Common myeloid progenitor, CD34-positive (primary cell): ENCODE data around the gene LGALS7.
"Not testable (repeated sequence)": the region's sequence is repeated elsewhere in the genome, so short reads cannot be mapped to it uniquely, and the experiment has no call there.

Source experiments
- CTCF ChIA-PET: fragments of 350-600 bp; sonication (Branson Sonifier 250); formaldehyde crosslinking; loops from one replicate; lab custom pipeline; 2021; ENCODE audit warnings: antibody characterized with exemption; lab: Charles Lee
- POLR2A ChIA-PET: fragments of 350-600 bp; sonication (Branson Sonifier 250); formaldehyde crosslinking; loops from one replicate; lab custom pipeline; 2021; ENCODE audit warnings: antibody characterized with exemption; lab: Charles Lee
- DNase-seq, 3 donors: peaks; one replicate each; pipeline versions ENCODE4 v3.0.0 to v3.0.0-alpha.2; 2013
- H3K27ac ChIP-seq, 2 experiments: 1 replicate in 1 of 2; 2 replicates in 1 of 2; pipeline ENCODE4 v1.7.0; 2013; ENCODE audit warnings: inconsistent platforms in 2 of 2, low read length in 2 of 2, mild to moderate bottlenecking in 2 of 2, low read depth in 1 of 2, moderate library complexity in 1 of 2; ENCODE audit not compliant: severe bottlenecking in 2 of 2, insufficient read depth in 1 of 2, poor library complexity in 1 of 2
- H3K27me3 ChIP-seq, 5 experiments: replicated peaks in 2 of 5; 1 replicate in 3 of 5; 2 replicates in 2 of 5; pipeline versions ENCODE4 v1.6.1 to v1.7.0; 2013; ENCODE audit warnings: low read length in 4 of 5, mild to moderate bottlenecking in 2 of 5, moderate library complexity in 2 of 5, inconsistent platforms in 1 of 5; ENCODE audit not compliant: insufficient read depth in 5 of 5, control insufficient read depth in 4 of 5
- H3K36me3 ChIP-seq, 4 experiments: 1 replicate in 2 of 4; 2 replicates in 2 of 4; pipeline versions ENCODE4 v1.6.1 to v1.7.0; 2013; ENCODE audit warnings: low read length in 3 of 4, control low read depth in 1 of 4, mild to moderate bottlenecking in 1 of 4; ENCODE audit not compliant: control insufficient read depth in 4 of 4, insufficient read depth in 4 of 4
- H3K4me1 ChIP-seq, 4 experiments: 1 replicate in 3 of 4; 2 replicates in 1 of 4; pipeline versions ENCODE4 v1.6.1 to v1.7.1; 2013; ENCODE audit warnings: low read length in 3 of 4, mild to moderate bottlenecking in 3 of 4, control low read depth in 1 of 4, inconsistent platforms in 1 of 4, moderate library complexity in 1 of 4; ENCODE audit not compliant: control insufficient read depth in 4 of 4, insufficient read depth in 4 of 4; ENCODE audit errors: control extremely low read depth in 1 of 4
- H3K4me3 ChIP-seq, 7 experiments: 1 replicate in 4 of 7; 2 replicates in 3 of 7; pipeline versions ENCODE4 v1.5.1 to v1.7.0; 2013; ENCODE audit warnings: mild to moderate bottlenecking in 7 of 7, low read length in 6 of 7, moderate library complexity in 6 of 7, inconsistent platforms in 2 of 7, low read depth in 2 of 7, control low read depth in 1 of 7; ENCODE audit not compliant: insufficient read depth in 4 of 7, control insufficient read depth in 1 of 7; ENCODE audit errors: extremely low read depth in 1 of 7
- H3K9me3 ChIP-seq, 5 experiments: 1 replicate in 4 of 5; 2 replicates in 1 of 5; pipeline versions ENCODE4 v1.6.1 to v1.7.1; 2013; ENCODE audit warnings: low read length in 4 of 5, mild to moderate bottlenecking in 2 of 5, inconsistent platforms in 1 of 5, low read depth in 1 of 5, moderate library complexity in 1 of 5; ENCODE audit not compliant: control insufficient read depth in 4 of 5, insufficient read depth in 2 of 5; ENCODE audit errors: control extremely low read depth in 1 of 5
- WGBS: methylation state at CpG from one replicate; pipeline ENCODE4 v1.1.5; 2013; ENCODE audit not compliant: insufficient coverage; 5-methylcytosine and 5-hydroxymethylcytosine counted together

The LGALS7 gene

GRCh38 chr19:38763795-38764220 lies 9.5 kb downstream of the LGALS7 start:
- CTCF ChIA-PET = no interaction called here

GRCh38 chr19:38761884-38762389 lies 11.4 kb downstream of the LGALS7 start:
- H3K4me3 ChIP-seq, H3K27ac ChIP-seq, H3K9me3 ChIP-seq, H3K4me1 ChIP-seq, POLR2A ChIA-PET, DNase-seq, H3K36me3 ChIP-seq, H3K27me3 ChIP-seq: not testable (repeated sequence)
- CTCF ChIA-PET = interaction anchor here (0.9 to 1.8 kb wide), 2 partner anchors 14 to 28 kb away, joined by 3 to 6 read pairs; no protein-coding TSS in a partner anchor
- WGBS = 91% methylated on average over 5 of the region's 9 CpGs

More at GRCh38 chr19:38763795-38764220, 9.5 kb downstream of the LGALS7 start:
- H3K27ac ChIP-seq = no peak overlapping the region
- POLR2A ChIA-PET = no interaction called here
- no peak for DNase-seq
- 93% methylated on average over 3 of the region's 3 CpGs for WGBS
- H3K4me1 ChIP-seq = no peaks in the 10 kb centered on the region
- no peaks in the 10 kb centered on the region for H3K27me3 ChIP-seq
- no peaks in the 10 kb centered on the region for H3K9me3 ChIP-seq
- H3K4me3 ChIP-seq = no peak overlapping the region
- no peaks in the 10 kb centered on the region for H3K36me3 ChIP-seq

- not testable (repeated sequence) for DNase-seq
- no CpG with 5 or more reads among the region's 6 CpGs for WGBS
These were observed 12.4 kb downstream of the LGALS7 start for GRCh38 chr19:38760805-38761517.

GRCh38 chr19:38759590-38760003 lies 13.7 kb downstream of the LGALS7 start:
- DNase-seq = no peak
- 84% methylated on average over 8 of the region's 10 CpGs for WGBS
- Histone ChIP-seq H3K9me3 (peaks cover 0 to 4% (median 0%) of the 10 kb centered on the region in 5 experiments), H3K27me3 (no peaks in the 10 kb centered on the region), H3K4me1 (no peaks in the 10 kb centered on the region), H3K4me3 (no peak overlapping the region), H3K27ac (no peak overlapping the region), H3K36me3 (no peaks in the 10 kb centered on the region)
- CTCF ChIA-PET = no interaction called here
- POLR2A ChIA-PET = no interaction called here

More at GRCh38 chr19:38760805-38761517, 12.4 kb downstream of the LGALS7 start:
- H3K9me3 ChIP-seq, POLR2A ChIA-PET, H3K27me3 ChIP-seq, H3K4me1 ChIP-seq, H3K27ac ChIP-seq, H3K36me3 ChIP-seq, H3K4me3 ChIP-seq: not testable (repeated sequence)
- CTCF ChIA-PET = interaction anchor here (1.2 to 1.8 kb wide), 3 partner anchors 9 to 126 kb away, joined by 3 to 9 read pairs (median 6); no protein-coding TSS in a partner anchor

GRCh38 chr19:38754196-38754595 lies 19.1 kb downstream of the LGALS7 start:
- H3K27ac ChIP-seq, CTCF ChIA-PET, H3K4me1 ChIP-seq, DNase-seq, POLR2A ChIA-PET, H3K9me3 ChIP-seq, H3K4me3 ChIP-seq, H3K36me3 ChIP-seq, H3K27me3 ChIP-seq: not testable (repeated sequence)
- WGBS = no CpG with 5 or more reads among the region's 2 CpGs

GRCh38 chr19:38753783-38754182 lies 19.5 kb downstream of the LGALS7 start:
- H3K9me3 ChIP-seq, H3K4me1 ChIP-seq, H3K36me3 ChIP-seq, CTCF ChIA-PET, H3K4me3 ChIP-seq, H3K27ac ChIP-seq, H3K27me3 ChIP-seq, POLR2A ChIA-PET, DNase-seq: not testable (repeated sequence)
- WGBS = 93% methylated on average over 2 of the region's 3 CpGs

- Histone ChIP-seq H3K27ac (no peak overlapping the region), H3K36me3 (no peaks in the 10 kb centered on the region), H3K4me1 (no peaks in the 10 kb centered on the region), H3K9me3 (no peaks in the 10 kb centered on the region), H3K27me3 (peaks cover 0 to 2% (median 0%) of the 10 kb centered on the region in 5 experiments), H3K4me3 (no peak overlapping the region)
- POLR2A ChIA-PET = no interaction called here
- CTCF ChIA-PET = no interaction called here
- WGBS = 81% methylated on average over 7 of the region's 7 CpGs
- no peak for DNase-seq
These were observed 28.0 kb downstream of the LGALS7 start for GRCh38 chr19:38745316-38745715.
